ENCODE measurements around the gene ITGAX. TPM values are rescaled to one million over a fixed set of nuclear protein-coding genes. Genes with fewer than 3 reads are reported as not detected.

Gene ITGAX
- total RNA-seq, 5 donors from 2014 or later (not counting 1 experiment from before 2014, with no cell fraction given): 1.4 to 4.3 (median 3.9) TPM

GRCh38 chr16:31423801-31424200 lies 68.8 kb downstream of the ITGAX start:
- H3K9me3 Mint-ChIP-seq: no peaks in the 10 kb centered on the region
- H3K36me3 Mint-ChIP-seq: no peaks in the 10 kb centered on the region
- H3K27me3 Mint-ChIP-seq: peaks cover 0 to 7% of the 10 kb centered on the region in 2 donors
- peaks cover 0 to 56% of the 10 kb centered on the region in 2 experiments for H3K4me1 ChIP-seq (ENCODE audit: control insufficient read depth in 1 of 2, extremely low read depth in 1 of 2, insufficient read depth in 2 of 2, low read length in 2 of 2)
- no peak overlapping the region for H3K4me3 ChIP-seq (ENCODE audit: control insufficient read depth in 1 of 2, extremely low read depth in 1 of 2, low read length in 1 of 2)
- peaks cover 0 to 2% of the 10 kb centered on the region in 2 experiments for H3K27me3 ChIP-seq (replicated peaks in 1 of 2; ENCODE audit: control insufficient read depth in 2 of 2, extremely low read depth in 1 of 2, insufficient read depth in 2 of 2, low read length in 1 of 2)
- H3K27ac Mint-ChIP-seq: no peak overlapping the region
- H3K4me1 Mint-ChIP-seq: peaks cover 0 to 21% (median 20%) of the 10 kb centered on the region in 3 donors
- no peak overlapping the region for H3K27ac ChIP-seq (ENCODE audit: low read length)
- CTCF ChIA-PET: no interaction called here
- no peaks in the 10 kb centered on the region for H3K9me3 ChIP-seq
- H3K4me3 Mint-ChIP-seq: no peak overlapping the region
- H3K36me3 ChIP-seq (ENCODE audit: control insufficient read depth in 2 of 2, extremely low read depth in 1 of 2, insufficient read depth in 1 of 2, low read length in 1 of 2): no peaks in the 10 kb centered on the region
- POLR2A ChIA-PET: no interaction called here
- ATAC-seq (replicated peaks in 1 of 4): no peak
- DNase-seq: no peak
- WGBS (ENCODE audit: insufficient coverage): 100% methylated on average over 3 of the region's 12 CpGs

- H3K4me3 Mint-ChIP-seq: peak overlapping the region; percentile 50 to 53 (median 50)
Observed at GRCh38 chr16:31427441-31428278, 72.7 kb downstream of the ITGAX start.

GRCh38 chr16:31428279-31428597 lies 73.3 kb downstream of the ITGAX start, which contains the start of gene COX6A2:
Gene COX6A2, minus strand, starts transcription at chr16:31428360. Its CDS starts 35 bp downstream, at chr16:31428325.
- Mint-ChIP-seq H3K36me3 (no peaks in the 10 kb centered on the region), H3K4me3 (peak within 1 kb of the TSS; percentile 50 to 53 (median 50)), H3K27ac (no peak within 1 kb of the TSS), H3K4me1 (peaks cover 0 to 9% (median 4%) of the 10 kb centered on the region in 3 donors), H3K9me3 (no peaks in the 10 kb centered on the region), H3K27me3 (peaks cover 0 to 7% of the 10 kb centered on the region in 2 donors)
- ATAC-seq (replicated peaks in 1 of 4) (no peak), DNase-seq (no peak)
- H3K9me3 ChIP-seq: no peaks in the 10 kb centered on the region
- 94% methylated on average over 6 of the region's 7 CpGs for WGBS (ENCODE audit: insufficient coverage)
- CTCF ChIA-PET: no interaction called here
- H3K27me3 ChIP-seq (replicated peaks in 1 of 2; ENCODE audit: control insufficient read depth in 2 of 2, extremely low read depth in 1 of 2, insufficient read depth in 2 of 2, low read length in 1 of 2): peaks cover 0 to 1% of the 10 kb centered on the region in 2 experiments
- H3K27ac ChIP-seq (ENCODE audit: low read length): no peak within 1 kb of the TSS
- POLR2A ChIA-PET: interaction anchor here in 1 of 2 donors (0.6 kb wide), 1 partner anchor 1064 kb away, joined by 4 read pairs; no protein-coding TSS in a partner anchor
- H3K4me1 ChIP-seq (ENCODE audit: control insufficient read depth in 1 of 2, extremely low read depth in 1 of 2, insufficient read depth in 2 of 2, low read length in 2 of 2): peaks cover 0 to 15% of the 10 kb centered on the region in 2 experiments
- peak within 1 kb of the TSS in 1 of 2 donors; percentile 39 for H3K4me3 ChIP-seq (ENCODE audit: control insufficient read depth in 1 of 2, extremely low read depth in 1 of 2, low read length in 1 of 2)
- no peaks in the 10 kb centered on the region for H3K36me3 ChIP-seq (ENCODE audit: control insufficient read depth in 2 of 2, extremely low read depth in 1 of 2, insufficient read depth in 1 of 2, low read length in 1 of 2)

More at GRCh38 chr16:31427441-31428278, 72.7 kb downstream of the ITGAX start:
- H3K36me3 Mint-ChIP-seq: no peaks in the 10 kb centered on the region
- H3K27me3 Mint-ChIP-seq: peaks cover 0 to 7% of the 10 kb centered on the region in 2 donors
- ATAC-seq (replicated peaks in 1 of 4) (peak; percentile 72 to 84 (median 77)), DNase-seq (peak in 34 of 35 experiments; percentile 19 to 79 (median 54))
- H3K27ac Mint-ChIP-seq: no peak overlapping the region
- WGBS (ENCODE audit: insufficient coverage): 46% methylated on average over 54 of the region's 83 CpGs
- Histone ChIP-seq H3K36me3 (ENCODE audit: control insufficient read depth in 2 of 2, extremely low read depth in 1 of 2, insufficient read depth in 1 of 2, low read length in 1 of 2) (no peaks in the 10 kb centered on the region), H3K27me3 (replicated peaks in 1 of 2; ENCODE audit: control insufficient read depth in 2 of 2, extremely low read depth in 1 of 2, insufficient read depth in 2 of 2, low read length in 1 of 2) (peaks cover 0 to 2% of the 10 kb centered on the region in 2 experiments), H3K9me3 (no peaks in the 10 kb centered on the region), H3K4me3 (ENCODE audit: control insufficient read depth in 1 of 2, extremely low read depth in 1 of 2, low read length in 1 of 2) (peak overlapping the region in 1 of 2 donors; percentile 39), H3K27ac (ENCODE audit: low read length) (no peak overlapping the region), H3K4me1 (ENCODE audit: control insufficient read depth in 1 of 2, extremely low read depth in 1 of 2, insufficient read depth in 2 of 2, low read length in 2 of 2) (peaks cover 0 to 21% of the 10 kb centered on the region in 2 experiments)
- peaks cover 0 to 9% (median 5%) of the 10 kb centered on the region in 3 donors for H3K4me1 Mint-ChIP-seq
- CTCF ChIA-PET: interaction anchor here (0.5 to 1.4 kb wide), 2 partner anchors 28 to 286 kb away, joined by 3 to 4 read pairs; no protein-coding TSS in a partner anchor
- POLR2A ChIA-PET: no interaction called here
- H3K9me3 Mint-ChIP-seq: no peaks in the 10 kb centered on the region

- Histone ChIP-seq H3K4me1 (ENCODE audit: control insufficient read depth in 1 of 2, extremely low read depth in 1 of 2, insufficient read depth in 2 of 2, low read length in 2 of 2) (peaks cover 0 to 11% of the 10 kb centered on the region in 2 experiments), H3K36me3 (ENCODE audit: control insufficient read depth in 2 of 2, extremely low read depth in 1 of 2, insufficient read depth in 1 of 2, low read length in 1 of 2) (no peaks in the 10 kb centered on the region), H3K9me3 (no peaks in the 10 kb centered on the region), H3K4me3 (ENCODE audit: control insufficient read depth in 1 of 2, extremely low read depth in 1 of 2, low read length in 1 of 2) (no peak overlapping the region), H3K27ac (ENCODE audit: low read length) (no peak overlapping the region), H3K27me3 (replicated peaks in 1 of 2; ENCODE audit: control insufficient read depth in 2 of 2, extremely low read depth in 1 of 2, insufficient read depth in 2 of 2, low read length in 1 of 2) (no peaks in the 10 kb centered on the region)
- Mint-ChIP-seq H3K36me3 (no peaks in the 10 kb centered on the region), H3K9me3 (no peaks in the 10 kb centered on the region), H3K27ac (no peak overlapping the region), H3K4me3 (peak overlapping the region in 2 of 3 donors; percentile 41 to 53), H3K4me1 (peaks cover 0 to 6% (median 0%) of the 10 kb centered on the region in 3 donors), H3K27me3 (peaks cover 0 to 7% of the 10 kb centered on the region in 2 donors)
- DNase-seq: no peak
- ATAC-seq (replicated peaks in 1 of 4): no peak
- ChIA-PET POLR2A (interaction anchor here in 1 of 2 donors (0.6 kb wide), 1 partner anchor 1064 kb away, joined by 4 read pairs; no protein-coding TSS in a partner anchor), CTCF (no interaction called here)
- WGBS (ENCODE audit: insufficient coverage): 90% methylated on average over 2 of the region's 7 CpGs
Observed at GRCh38 chr16:31428638-31429247, 73.8 kb downstream of the ITGAX start.

GRCh38 chr16:31429314-31429713 lies 74.3 kb downstream of the ITGAX start:
- no peak overlapping the region for H3K27ac Mint-ChIP-seq
- H3K4me3 ChIP-seq (ENCODE audit: control insufficient read depth in 1 of 2, extremely low read depth in 1 of 2, low read length in 1 of 2): no peak overlapping the region
- peaks cover 0 to 11% of the 10 kb centered on the region in 2 experiments for H3K4me1 ChIP-seq (ENCODE audit: control insufficient read depth in 1 of 2, extremely low read depth in 1 of 2, insufficient read depth in 2 of 2, low read length in 2 of 2)
- H3K9me3 Mint-ChIP-seq: no peaks in the 10 kb centered on the region
- H3K4me1 Mint-ChIP-seq: peaks cover 0 to 6% (median 0%) of the 10 kb centered on the region in 3 donors
- H3K36me3 Mint-ChIP-seq: no peaks in the 10 kb centered on the region
- no peaks in the 10 kb centered on the region for H3K27me3 ChIP-seq (replicated peaks in 1 of 2; ENCODE audit: control insufficient read depth in 2 of 2, extremely low read depth in 1 of 2, insufficient read depth in 2 of 2, low read length in 1 of 2)
- H3K27ac ChIP-seq (ENCODE audit: low read length): no peak overlapping the region
- H3K36me3 ChIP-seq (ENCODE audit: control insufficient read depth in 2 of 2, extremely low read depth in 1 of 2, insufficient read depth in 1 of 2, low read length in 1 of 2): no peaks in the 10 kb centered on the region
- ATAC-seq (replicated peaks in 1 of 4) (no peak), DNase-seq (no peak)
- H3K27me3 Mint-ChIP-seq: peaks cover 0 to 6% of the 10 kb centered on the region in 2 donors
- ChIA-PET POLR2A (no interaction called here), CTCF (interaction anchor here in 1 of 2 donors (0.6 kb wide), 1 partner anchor 14 kb away, joined by 4 read pairs; no protein-coding TSS in a partner anchor)
- H3K9me3 ChIP-seq: no peaks in the 10 kb centered on the region
- no peak overlapping the region for H3K4me3 Mint-ChIP-seq
- no CpG with 5 or more reads among the region's 1 CpG for WGBS (ENCODE audit: insufficient coverage)

GRCh38 chr16:31429796-31430195 lies 74.8 kb downstream of the ITGAX start:
- DNase-seq (no peak), ATAC-seq (replicated peaks in 1 of 4) (no peak)
- ChIA-PET CTCF (interaction anchor here in 1 of 2 donors (0.6 kb wide), 1 partner anchor 14 kb away, joined by 4 read pairs; no protein-coding TSS in a partner anchor), POLR2A (interaction anchor here in 1 of 2 donors (0.5 kb wide), 1 partner anchor 497 kb away, joined by 7 read pairs; no protein-coding TSS in a partner anchor)
- no peaks in the 10 kb centered on the region for H3K36me3 Mint-ChIP-seq
- H3K27me3 Mint-ChIP-seq: peaks cover 0 to 5% of the 10 kb centered on the region in 2 donors
- peaks cover 0 to 6% (median 0%) of the 10 kb centered on the region in 3 donors for H3K4me1 Mint-ChIP-seq
- no peak overlapping the region for H3K27ac ChIP-seq (ENCODE audit: low read length)
- no peaks in the 10 kb centered on the region for H3K36me3 ChIP-seq (ENCODE audit: control insufficient read depth in 2 of 2, extremely low read depth in 1 of 2, insufficient read depth in 1 of 2, low read length in 1 of 2)
- WGBS (ENCODE audit: insufficient coverage): 100% methylated on average over 1 of the region's 3 CpGs
- no peak overlapping the region for H3K4me3 ChIP-seq (ENCODE audit: control insufficient read depth in 1 of 2, extremely low read depth in 1 of 2, low read length in 1 of 2)
- no peaks in the 10 kb centered on the region for H3K27me3 ChIP-seq (replicated peaks in 1 of 2; ENCODE audit: control insufficient read depth in 2 of 2, extremely low read depth in 1 of 2, insufficient read depth in 2 of 2, low read length in 1 of 2)
- H3K4me1 ChIP-seq (ENCODE audit: control insufficient read depth in 1 of 2, extremely low read depth in 1 of 2, insufficient read depth in 2 of 2, low read length in 2 of 2): peaks cover 0 to 11% of the 10 kb centered on the region in 2 experiments
- no peak overlapping the region for H3K27ac Mint-ChIP-seq
- no peak overlapping the region for H3K4me3 Mint-ChIP-seq
- H3K9me3 ChIP-seq: no peaks in the 10 kb centered on the region
- no peaks in the 10 kb centered on the region for H3K9me3 Mint-ChIP-seq

Measured in T-cell (primary cell).